Stimulated activated CD4-positive, alpha-beta T cell treated with anti-CD3 and anti-CD28 coated beads, Interleukin-15, amount 100 ng/mL, for 48 hours (primary cell): Measurements from ENCODE around the gene RAMP2.
"Not testable (repeated sequence)": the region's sequence is repeated elsewhere in the genome, so short reads cannot be mapped to it uniquely, and the experiment has no call there.

Source experiments
- DNase-seq, 2 donors: peaks; one replicate each; pipeline ENCODE4 v3.0.0-alpha.2; 2020; ENCODE audit warnings: low read depth in 2 of 2

The RAMP2 gene

DNA sequence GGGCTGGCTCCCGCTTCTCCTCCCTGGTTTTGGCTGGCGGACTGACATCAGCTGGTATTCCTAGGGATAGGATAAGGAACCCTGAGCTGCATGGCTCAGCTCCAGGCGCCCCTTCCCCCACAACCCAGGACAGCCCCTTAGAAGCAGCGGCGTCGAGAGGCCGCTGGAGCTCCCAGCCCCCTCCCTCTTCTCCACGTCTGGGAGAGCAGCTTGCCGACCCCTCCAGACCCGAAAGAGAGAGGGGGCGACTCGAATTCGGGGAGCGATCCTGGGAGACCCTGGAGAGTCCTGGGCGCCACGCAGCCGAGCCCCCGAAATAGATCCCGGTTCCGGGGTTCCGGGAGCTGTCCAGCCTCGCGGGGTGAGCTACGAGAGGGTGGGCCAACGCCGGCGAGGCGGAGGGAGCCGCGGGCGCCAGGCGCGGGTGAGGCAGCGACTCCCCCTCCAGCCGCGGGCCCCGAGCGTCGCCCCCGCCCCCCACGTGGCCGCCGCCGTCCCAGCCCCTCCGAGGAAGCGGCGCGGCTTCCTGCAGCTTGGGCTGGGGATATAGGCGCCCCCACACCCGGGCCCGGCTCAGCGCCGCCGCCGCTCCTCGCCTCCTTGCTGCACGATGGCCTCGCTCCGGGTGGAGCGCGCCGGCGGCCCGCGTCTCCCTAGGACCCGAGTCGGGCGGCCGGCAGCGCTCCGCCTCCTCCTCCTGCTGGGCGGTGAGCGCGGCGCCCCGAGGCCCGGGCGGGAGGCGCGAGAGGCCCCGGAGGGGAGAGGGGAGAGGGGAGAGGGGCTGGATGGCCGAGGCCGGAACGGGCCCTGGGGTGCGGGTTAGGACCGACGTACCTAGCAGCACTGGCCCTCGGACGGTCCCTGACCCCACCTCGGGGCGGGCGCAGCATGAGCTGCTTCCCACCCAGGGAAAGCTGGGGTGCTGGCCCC, at the start of gene RAMP2:
TSS of gene RAMP2 (plus strand) at position 576 of the 930 bp plus-strand sequence. CDS start at position 611, 35 bp downstream.
- DNase-seq = no peak

GRCh38 chr17:42720996-42721583, 39.9 kb upstream of the RAMP2 start:
- no peak for DNase-seq

- DNase-seq = no peak
These were observed 37.4 kb upstream of the RAMP2 start for GRCh38 chr17:42723636-42724035.

GRCh38 chr17:42725143-42725542, 35.9 kb upstream of the RAMP2 start:
- DNase-seq = no peak

DNA sequence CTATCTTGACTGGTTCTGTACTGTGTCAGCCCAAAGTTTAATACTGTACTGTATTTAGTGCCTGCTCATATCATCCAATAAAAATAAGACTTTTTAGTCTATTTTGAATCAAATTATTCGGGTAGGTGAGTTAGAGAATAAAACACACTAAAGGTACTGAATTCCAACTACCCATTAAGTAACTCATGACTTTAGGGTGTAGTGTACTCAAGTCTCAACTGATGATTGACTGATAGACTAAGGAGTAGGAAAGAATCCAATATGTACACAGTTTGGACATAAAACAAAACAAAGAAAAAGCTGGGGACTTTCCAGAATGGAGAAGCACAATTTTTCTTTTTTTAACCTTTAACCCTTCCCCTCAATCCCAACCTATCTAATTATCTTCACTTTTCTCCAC, 20.3 kb upstream of the RAMP2 start:
- DNase-seq = no peak

DNA sequence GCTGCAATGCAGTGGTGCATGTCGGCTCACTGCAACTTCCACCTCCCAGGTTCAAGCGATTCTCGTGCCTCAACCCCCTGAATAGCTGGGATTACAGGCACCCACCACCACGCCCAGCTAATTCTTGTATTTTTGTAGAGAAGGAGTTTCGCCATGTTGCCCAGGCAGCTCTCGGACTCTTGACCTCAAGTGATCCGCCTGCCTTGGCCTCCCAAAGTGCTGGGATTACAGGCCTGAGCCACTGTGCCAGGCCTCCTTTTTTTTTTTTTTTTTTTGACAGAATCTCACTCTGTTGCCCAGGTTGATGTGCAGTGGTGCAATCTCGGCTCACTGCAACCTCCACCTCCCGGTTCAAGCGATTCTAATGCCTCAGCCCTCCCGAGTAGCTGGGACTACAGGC, 18.1 kb upstream of the RAMP2 start:
- not testable (repeated sequence) for DNase-seq

GRCh38 chr17:42743595-42744282, 17.3 kb upstream of the RAMP2 start:
- no peak for DNase-seq

DNA sequence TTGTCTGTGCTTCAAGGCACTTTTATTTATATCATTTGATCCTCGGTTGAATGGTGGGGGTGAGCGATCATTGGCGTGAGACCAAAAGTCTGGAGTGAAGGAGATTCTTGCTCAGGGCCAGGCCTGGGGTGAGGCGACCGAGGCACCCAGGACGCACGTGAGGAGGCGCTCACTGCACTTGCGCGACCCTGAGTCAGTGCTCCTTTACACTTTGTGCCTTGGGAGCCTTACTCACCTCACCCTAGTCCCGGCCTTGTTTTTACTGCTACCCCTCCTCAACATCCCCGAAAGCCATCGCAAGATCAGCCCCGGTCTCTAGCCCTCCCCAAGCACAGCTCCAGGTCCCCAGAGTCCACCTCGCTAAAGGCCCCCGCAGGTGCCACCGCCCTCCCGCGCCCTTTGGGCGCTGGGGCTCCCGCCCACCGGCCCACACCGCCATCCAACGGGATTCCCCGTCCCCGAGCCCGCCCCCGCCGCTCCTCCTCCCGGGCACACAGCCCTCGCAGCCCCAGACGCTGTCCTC, 16.7 kb upstream of the RAMP2 start:
- DNase-seq = peak; percentile 65 to 67

- peak; percentile 88 to 90 for DNase-seq
These were observed 16.0 kb upstream of the RAMP2 start, which contains the start of gene EZH1 for GRCh38 chr17:42744806-42745617. TSS of gene EZH1 (minus strand) at chr17:42745040. CDS start at chr17:42728941, 16,099 bp downstream.

- no peak for DNase-seq
These were observed 12.7 kb upstream of the RAMP2 start for GRCh38 chr17:42748202-42748907.

DNA sequence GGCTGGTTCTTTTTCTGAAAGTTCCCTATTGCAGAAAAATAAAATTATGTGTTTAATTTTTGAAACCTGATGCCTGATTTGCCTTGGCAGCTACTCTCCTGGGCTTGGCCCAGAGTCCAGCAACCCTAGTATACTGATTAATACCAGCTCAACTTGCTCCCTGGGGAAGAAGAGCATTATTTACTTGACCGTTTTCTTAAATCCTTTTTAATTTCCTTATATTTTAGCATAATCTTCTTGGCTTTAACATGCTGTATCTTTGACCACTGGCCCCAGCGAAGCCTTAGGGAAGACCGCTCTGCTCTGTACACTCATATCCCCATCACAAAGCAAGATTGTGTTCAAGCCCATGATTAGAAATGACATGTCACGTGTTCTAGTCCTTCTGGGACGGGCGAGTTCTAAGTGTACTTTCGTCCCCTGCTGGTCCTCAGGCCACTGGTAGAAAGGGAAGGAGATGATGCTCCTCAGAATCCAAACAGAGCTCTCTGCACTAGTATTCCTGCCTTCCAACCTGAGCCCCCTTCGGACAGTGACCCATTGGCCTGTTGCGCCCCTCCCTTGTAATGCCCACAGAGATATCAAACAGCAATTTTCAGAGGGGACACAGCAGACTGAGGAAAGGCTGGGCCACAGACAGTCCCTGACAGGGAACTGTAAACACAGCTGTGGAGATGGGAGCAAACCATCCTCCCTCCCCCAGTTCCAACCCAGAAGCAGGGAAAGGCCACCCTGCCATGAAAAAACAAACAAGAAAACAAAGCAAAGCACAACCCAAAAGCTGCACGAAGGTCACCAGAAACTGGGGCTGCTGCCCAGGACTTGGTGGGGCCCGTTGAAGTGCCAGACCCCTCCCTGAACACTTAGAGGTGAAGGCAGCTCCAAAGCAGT, 11.9 kb upstream of the RAMP2 start:
- no peak for DNase-seq

GRCh38 chr17:42750739-42751344, 10.2 kb upstream of the RAMP2 start:
- no peak for DNase-seq

- DNase-seq = no peak
These were observed 9.4 kb upstream of the RAMP2 start for GRCh38 chr17:42751628-42752027.

- DNase-seq = no peak
These were observed 6.2 kb upstream of the RAMP2 start for GRCh38 chr17:42754782-42755181.

DNA sequence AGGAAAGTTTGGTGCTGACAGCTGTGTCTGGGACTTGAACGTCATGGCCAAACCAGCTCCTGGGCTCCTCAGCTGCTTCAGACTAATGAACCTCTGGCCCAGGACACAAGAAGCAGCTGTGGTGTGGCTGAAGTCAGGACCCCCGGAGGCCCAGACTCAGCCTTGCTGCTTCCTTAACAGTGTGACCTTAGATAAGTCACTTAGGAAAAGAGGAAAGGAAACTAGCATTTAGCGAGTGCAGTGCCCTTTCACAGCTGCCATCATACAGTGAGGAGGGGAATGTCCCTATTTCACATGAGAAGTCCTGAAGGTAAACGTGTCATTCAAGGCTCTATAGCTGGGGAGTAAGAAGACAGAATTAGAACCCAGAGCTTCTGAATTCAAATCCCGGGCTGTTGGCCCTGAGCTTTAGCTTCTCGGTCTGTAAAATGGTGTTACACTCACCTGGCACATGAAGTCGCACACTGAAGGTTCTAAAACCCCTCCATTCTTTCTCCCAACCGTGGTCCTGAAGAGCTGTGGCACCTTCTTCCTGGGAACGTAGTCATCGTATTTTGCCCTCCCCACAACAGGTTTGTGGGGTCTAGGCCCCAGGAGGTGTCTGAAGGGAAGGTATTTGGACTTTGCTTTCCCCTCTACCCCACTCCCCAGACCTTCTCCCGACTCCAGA, 910 bp upstream of the RAMP2 start:
- DNase-seq = no peak

GRCh38 chr17:42761638-42762037, 611 bp downstream of the RAMP2 start:
- DNase-seq = no peak

DNA sequence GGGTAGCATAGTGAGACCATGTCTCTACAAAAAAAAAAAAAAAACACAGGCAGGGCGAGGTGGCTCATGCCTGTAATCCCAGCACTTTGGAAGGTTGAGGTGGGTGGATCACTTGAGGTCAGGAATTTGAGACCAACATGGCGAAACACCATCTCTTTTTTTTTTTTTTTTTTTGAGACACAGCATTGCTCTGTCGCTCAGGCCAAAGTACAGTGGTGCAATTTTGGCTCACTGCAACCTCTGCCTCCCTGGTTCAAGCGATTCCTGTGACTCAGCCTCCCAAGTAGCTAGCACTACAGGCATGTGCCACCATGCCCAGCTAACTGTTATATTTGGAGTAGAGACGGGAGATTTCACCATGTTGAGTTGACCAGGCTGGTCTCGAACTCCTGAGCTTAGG, 5.1 kb downstream of the RAMP2 start:
- no peak for DNase-seq

GRCh38 chr17:42767512-42767911, 6.5 kb downstream of the RAMP2 start:
- no peak for DNase-seq

DNA sequence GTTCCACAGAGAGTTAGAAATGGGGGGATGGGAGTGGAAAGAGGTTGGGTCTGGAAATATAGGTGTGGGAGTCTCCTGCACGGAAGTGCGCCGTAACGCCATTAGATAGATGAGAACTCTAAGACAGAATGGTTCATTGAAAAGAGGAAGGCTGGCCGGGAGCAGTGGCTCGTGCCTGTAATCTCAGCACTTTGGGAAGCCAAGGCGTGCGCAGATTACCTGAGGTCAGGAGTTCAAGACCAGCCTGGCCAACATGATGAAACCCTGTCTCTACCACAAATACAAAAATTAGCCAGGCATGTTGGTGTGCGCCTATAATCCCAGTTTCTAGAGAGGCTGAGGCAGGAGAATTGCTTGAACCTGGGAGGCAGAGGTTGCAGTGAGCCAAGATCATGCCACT, 7.0 kb downstream of the RAMP2 start:
- not testable (repeated sequence) for DNase-seq
